ENCODE measurements around the gene ADAM8. TPM values are rescaled to one million over a fixed set of nuclear protein-coding genes. Genes with fewer than 3 reads are reported as not detected.

Gene ADAM8
- total RNA-seq, 3 donors from 2014 or later (not counting 1 experiment from before 2014, with no cell fraction given) = 357 to 682 (median 425) TPM

DNA sequence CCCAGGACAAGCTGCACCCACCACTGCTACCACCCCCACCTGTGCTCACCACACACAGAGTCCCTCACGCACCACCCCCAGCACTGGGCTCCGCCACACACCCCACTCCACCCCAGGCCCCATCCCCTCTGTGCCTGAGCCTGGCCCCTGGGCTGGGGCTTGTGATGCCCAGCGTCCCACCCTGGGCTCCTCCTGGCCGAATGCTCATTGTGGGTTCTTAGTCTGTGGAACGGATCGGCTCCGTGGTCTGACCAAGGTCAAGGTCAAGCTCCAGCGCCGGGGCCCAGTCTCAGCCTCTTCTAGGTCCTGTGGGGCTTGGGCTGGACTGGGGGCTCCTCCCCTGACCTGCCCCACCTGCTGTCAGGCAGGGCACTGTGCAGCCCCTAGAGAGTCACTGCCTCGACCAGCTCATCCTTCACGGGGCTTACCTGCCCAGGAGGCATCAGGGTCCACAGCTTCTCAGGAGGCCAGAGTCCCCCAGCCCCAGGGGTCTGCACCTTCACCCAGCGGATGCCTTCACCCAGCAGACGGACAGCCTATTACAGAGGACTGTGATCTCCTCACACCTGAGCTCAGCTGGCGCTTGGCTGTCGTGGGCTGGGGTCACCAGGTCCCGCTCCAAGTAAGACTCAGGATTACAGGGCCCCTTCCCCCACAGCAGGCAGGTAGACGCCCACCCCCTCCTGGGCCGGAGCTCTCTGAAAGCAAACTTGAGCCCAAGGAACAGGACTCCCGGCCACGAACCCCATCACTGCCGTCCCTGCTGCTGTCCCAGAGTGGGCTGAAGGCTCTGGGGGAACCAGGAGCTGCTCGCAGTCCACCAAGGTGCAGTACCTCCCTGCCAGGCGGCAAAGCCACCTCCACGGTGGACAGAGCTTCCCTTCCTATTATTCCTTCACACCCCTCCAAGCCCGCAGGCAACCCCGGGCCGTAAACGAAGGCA, 61.9 kb downstream of the ADAM8 start:
- Histone ChIP-seq H3K4me1 (ENCODE audit: control insufficient read depth, insufficient read depth, low read length) (peaks cover 4% of the 10 kb centered on the region), H3K27ac (ENCODE audit: low read length) (no peak overlapping the region), H3K27me3 (ENCODE audit: control insufficient read depth, insufficient read depth, low read length) (peaks cover 2% of the 10 kb centered on the region), H3K36me3 (ENCODE audit: control insufficient read depth, insufficient read depth, low read length) (no peaks in the 10 kb centered on the region), H3K4me3 (ENCODE audit: low read length) (no peak overlapping the region), H3K9me3 (ENCODE audit: control insufficient read depth, insufficient read depth, low read length) (no peaks in the 10 kb centered on the region)
- no peak for ATAC-seq
- H3K4me1 Mint-ChIP-seq = peaks cover 0 to 4% of the 10 kb centered on the region in 2 donors
- WGBS (ENCODE audit: insufficient coverage) = 84% methylated on average over 28 of the region's 28 CpGs
- H3K9me3 Mint-ChIP-seq = no peaks in the 10 kb centered on the region
- H3K36me3 Mint-ChIP-seq = no peaks in the 10 kb centered on the region
- no peak for DNase-seq
- intact Hi-C loops (cut with micrococcal nuclease) = no loop called here
- no peak overlapping the region for H3K4me3 Mint-ChIP-seq
- TF ChIP-seq, protein P1, sequence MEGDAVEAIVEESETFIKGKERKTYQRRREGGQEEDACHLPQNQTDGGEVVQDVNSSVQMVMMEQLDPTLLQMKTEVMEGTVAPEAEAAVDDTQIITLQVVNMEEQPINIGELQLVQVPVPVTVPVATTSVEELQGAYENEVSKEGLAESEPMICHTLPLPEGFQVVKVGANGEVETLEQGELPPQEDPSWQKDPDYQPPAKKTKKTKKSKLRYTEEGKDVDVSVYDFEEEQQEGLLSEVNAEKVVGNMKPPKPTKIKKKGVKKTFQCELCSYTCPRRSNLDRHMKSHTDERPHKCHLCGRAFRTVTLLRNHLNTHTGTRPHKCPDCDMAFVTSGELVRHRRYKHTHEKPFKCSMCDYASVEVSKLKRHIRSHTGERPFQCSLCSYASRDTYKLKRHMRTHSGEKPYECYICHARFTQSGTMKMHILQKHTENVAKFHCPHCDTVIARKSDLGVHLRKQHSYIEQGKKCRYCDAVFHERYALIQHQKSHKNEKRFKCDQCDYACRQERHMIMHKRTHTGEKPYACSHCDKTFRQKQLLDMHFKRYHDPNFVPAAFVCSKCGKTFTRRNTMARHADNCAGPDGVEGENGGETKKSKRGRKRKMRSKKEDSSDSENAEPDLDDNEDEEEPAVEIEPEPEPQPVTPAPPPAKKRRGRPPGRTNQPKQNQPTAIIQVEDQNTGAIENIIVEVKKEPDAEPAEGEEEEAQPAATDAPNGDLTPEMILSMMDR (IDR thresholded peaks at IDR 0.05) = no peak
- peaks cover 0 to 2% of the 10 kb centered on the region in 2 donors for H3K27me3 Mint-ChIP-seq (ENCODE audit: low read depth in 2 of 2)
- no peak overlapping the region for H3K27ac Mint-ChIP-seq

DNA sequence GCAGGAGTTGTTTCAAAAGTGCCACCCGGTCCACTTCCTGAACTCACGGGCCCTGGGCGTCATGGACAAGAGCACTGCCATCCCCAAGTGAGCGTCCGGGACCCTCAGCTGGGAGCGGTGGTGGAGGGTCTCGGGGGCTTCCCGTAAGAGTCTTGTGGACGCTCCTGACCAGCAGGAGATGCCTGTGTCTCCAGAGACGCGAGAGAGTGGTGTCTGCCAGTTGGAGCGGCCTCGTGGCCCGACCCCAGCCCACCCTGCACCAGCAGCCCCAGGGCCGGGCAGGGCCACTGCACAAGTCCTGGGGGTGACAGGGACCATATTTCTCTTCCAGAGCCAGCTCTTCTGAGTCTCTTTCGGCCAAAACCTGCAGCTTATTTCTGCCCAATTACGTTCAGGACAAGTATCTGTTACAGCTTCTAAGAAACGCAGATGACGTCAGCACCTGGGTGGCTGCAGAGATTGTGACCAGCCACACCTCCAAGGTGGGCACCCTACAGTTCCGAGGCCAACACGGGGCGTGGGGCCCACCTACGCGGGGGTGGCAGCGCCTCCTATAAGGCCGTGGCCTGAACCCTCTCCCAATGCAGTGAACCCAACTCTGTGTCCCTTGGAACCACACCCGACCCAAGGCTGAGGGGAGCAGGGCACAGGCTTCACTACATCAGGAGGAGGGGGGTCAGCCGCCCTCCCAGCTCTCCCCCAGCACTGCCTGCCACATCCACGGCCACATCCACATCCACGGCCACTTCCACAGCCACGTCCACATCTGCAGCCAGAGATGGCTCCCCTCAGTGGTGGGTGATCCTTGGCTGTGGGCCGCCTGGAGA, 62.8 kb downstream of the ADAM8 start:
- H3K27ac Mint-ChIP-seq = no peak overlapping the region
- no peak for DNase-seq
- no peak overlapping the region for H3K4me3 Mint-ChIP-seq
- WGBS (ENCODE audit: insufficient coverage) = 86% methylated on average over 32 of the region's 32 CpGs
- ATAC-seq = no peak
- H3K9me3 Mint-ChIP-seq = no peaks in the 10 kb centered on the region
- Histone ChIP-seq H3K4me1 (ENCODE audit: control insufficient read depth, insufficient read depth, low read length) (peaks cover 4% of the 10 kb centered on the region), H3K9me3 (ENCODE audit: control insufficient read depth, insufficient read depth, low read length) (no peaks in the 10 kb centered on the region), H3K27me3 (ENCODE audit: control insufficient read depth, insufficient read depth, low read length) (no peaks in the 10 kb centered on the region), H3K27ac (ENCODE audit: low read length) (no peak overlapping the region), H3K36me3 (ENCODE audit: control insufficient read depth, insufficient read depth, low read length) (no peaks in the 10 kb centered on the region), H3K4me3 (ENCODE audit: low read length) (no peak overlapping the region)
- TF ChIP-seq, protein P1 (IDR thresholded peaks at IDR 0.05) = no peak
- no peaks in the 10 kb centered on the region for H3K36me3 Mint-ChIP-seq
- peaks cover 0 to 4% of the 10 kb centered on the region in 2 donors for H3K4me1 Mint-ChIP-seq
- intact Hi-C loops (cut with micrococcal nuclease) = no loop called here
- peaks cover 0 to 2% of the 10 kb centered on the region in 2 donors for H3K27me3 Mint-ChIP-seq (ENCODE audit: low read depth in 2 of 2)

DNA sequence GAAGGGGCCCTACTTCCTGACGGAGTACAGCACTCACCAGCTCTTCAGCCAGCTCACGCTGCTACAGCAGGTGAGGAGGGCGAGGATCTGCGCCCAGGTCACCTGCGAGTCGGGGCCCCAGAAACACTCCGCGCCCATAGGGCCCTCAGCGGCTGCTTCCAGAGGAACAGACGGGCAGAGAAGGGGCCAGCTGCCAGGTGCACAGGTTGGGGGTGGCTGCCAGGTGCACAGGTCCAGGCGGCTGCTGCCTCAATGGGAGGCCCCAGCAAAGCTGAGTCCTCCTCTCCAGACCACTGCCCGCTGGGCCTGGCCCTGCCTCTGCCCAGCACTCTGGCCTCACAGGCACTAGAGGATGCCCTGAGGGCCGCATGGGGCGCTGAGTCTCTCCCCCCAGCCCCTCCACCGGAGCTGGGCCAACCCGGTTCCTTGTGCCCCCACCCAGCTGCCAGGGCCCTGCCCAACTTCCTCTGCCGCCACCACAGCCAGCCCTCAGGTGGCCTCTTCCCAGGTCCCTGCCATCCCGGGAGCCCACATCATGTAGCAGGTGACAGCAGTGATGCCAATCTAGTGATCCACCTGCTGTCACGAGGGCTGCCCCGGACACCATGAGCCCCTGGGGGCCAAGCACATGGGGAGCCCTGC, 63.7 kb downstream of the ADAM8 start:
- Mint-ChIP-seq H3K9me3 (no peaks in the 10 kb centered on the region), H3K27me3 (ENCODE audit: low read depth in 2 of 2) (peaks cover 0 to 2% of the 10 kb centered on the region in 2 donors), H3K27ac (no peak overlapping the region), H3K36me3 (no peaks in the 10 kb centered on the region), H3K4me3 (no peak overlapping the region), H3K4me1 (peaks cover 0 to 4% of the 10 kb centered on the region in 2 donors)
- WGBS (ENCODE audit: insufficient coverage) = 83% methylated on average over 20 of the region's 20 CpGs
- H3K9me3 ChIP-seq (ENCODE audit: control insufficient read depth, insufficient read depth, low read length) = no peaks in the 10 kb centered on the region
- no peaks in the 10 kb centered on the region for H3K36me3 ChIP-seq (ENCODE audit: control insufficient read depth, insufficient read depth, low read length)
- TF ChIP-seq, protein P1 (IDR thresholded peaks at IDR 0.05) = no peak
- H3K27ac ChIP-seq (ENCODE audit: low read length) = no peak overlapping the region
- peaks cover 4% of the 10 kb centered on the region for H3K4me1 ChIP-seq (ENCODE audit: control insufficient read depth, insufficient read depth, low read length)
- no peak overlapping the region for H3K4me3 ChIP-seq (ENCODE audit: low read length)
- H3K27me3 ChIP-seq (ENCODE audit: control insufficient read depth, insufficient read depth, low read length) = no peaks in the 10 kb centered on the region
- intact Hi-C loops (cut with micrococcal nuclease) = no loop called here
- ATAC-seq (no peak), DNase-seq (no peak)

Other genes starting within 250 kb of the ADAM8 start
- gene ADGRA1, start 188.9 kb downstream of the ADAM8 start, total RNA-seq = not detected
- gene KNDC1, start 116.6 kb downstream of the ADAM8 start, total RNA-seq = 1 to 10 TPM in 2 of 3 donors, not detected in 1; 2.1 to 5.9 TPM
- gene UTF1, start 46.7 kb downstream of the ADAM8 start, total RNA-seq = under 1 TPM in 2 of 3 donors, not detected in 1; 0.31 to 0.33 TPM
- 1 to 10 TPM in 1 of 3 donors, under 1 TPM in 2; 0.48 to 4.1 (median 0.75) TPM for gene VENTX, start 39.0 kb downstream of the ADAM8 start, total RNA-seq
- 10 to 100 TPM; 74.3 to 81.8 (median 78.7) TPM for gene TUBGCP2, start 32.0 kb upstream of the ADAM8 start, total RNA-seq
- gene ZNF511, start 32.0 kb upstream of the ADAM8 start, total RNA-seq = 10 to 100 TPM; 28.1 to 39.0 (median 32.4) TPM
- not detected for gene CALY, start 60.0 kb upstream of the ADAM8 start, total RNA-seq
- not detected for gene PRAP1, start 70.5 kb upstream of the ADAM8 start, total RNA-seq
- gene FUOM, start 81.2 kb upstream of the ADAM8 start, total RNA-seq = 1 to 10 TPM; 7.6 to 9.5 (median 7.9) TPM
- 10 to 100 TPM; 17.7 to 21.3 (median 19.9) TPM for gene ECHS1, start 96.5 kb upstream of the ADAM8 start, total RNA-seq
- gene PAOX, start 102.4 kb upstream of the ADAM8 start, total RNA-seq = 1 to 10 TPM; 4.2 to 5.8 (median 5.5) TPM
- gene MTG1, start 117.3 kb upstream of the ADAM8 start, total RNA-seq = 10 to 100 TPM; 64.3 to 76.3 (median 67.1) TPM
- not detected for gene SPRN, start 147.8 kb upstream of the ADAM8 start, total RNA-seq
- gene SCART1, start 177.1 kb upstream of the ADAM8 start, total RNA-seq = 10 to 100 TPM in 1 of 3 donors, 1 to 10 TPM in 2; 8.6 to 13.8 (median 9.9) TPM

Measured in natural killer cell (primary cell).